Endothelial cell of umbilical vein (primary cell): ENCODE measurements around the gene KLHL21. TPM values are rescaled to one million over a fixed set of nuclear protein-coding genes. Genes with fewer than 3 reads are reported as not detected.

ENCODE experiments used
- BruUV-seq: library from RNA; stranded (reverse); fragments of 400-500 nt; replicated peaks from 2 replicates; lab custom pipeline; 2021; lab: Mats Ljungman, UMichigan
- CTCF ChIA-PET: fragments of 300-600, 350-600 bp; sonication (Branson Sonifier 250); formaldehyde crosslinking; loops from one replicate; lab custom pipeline; 2021; ENCODE audit warnings: antibody characterized with exemption, inconsistent platforms; lab: Charles Lee
- POLR2A ChIA-PET: fragments of 300-600, 350-600 bp; sonication (Branson Sonifier 250); formaldehyde crosslinking; loops from one replicate; lab custom pipeline; 2021; ENCODE audit warnings: antibody characterized with exemption, inconsistent platforms; lab: Charles Lee
- DNase-seq: peaks from one replicate; pipeline ENCODE4 v3.0.0-alpha.2; 2011; ENCODE audit warnings: low read depth, low spot score
- FAIRE-seq: peaks from 2 replicates; lab custom pipeline; 2011; peaks lifted over from hg19 to GRCh38; lab: Jason Lieb, UNC
- H2AFZ ChIP-seq: 2 replicates; pipeline ENCODE4 v1.6.0; 2012; ENCODE audit warnings: low read depth, low read length, control low read depth, inconsistent platforms
- H3K27ac ChIP-seq: 2 replicates; pipeline ENCODE4 v1.5.1; 2011; ENCODE audit warnings: low read depth, mild to moderate bottlenecking, control low read depth, low read length, moderate library complexity; ENCODE audit not compliant: insufficient read depth
- H3K27me3 ChIP-seq, 2 experiments: 2 replicates each; pipeline versions ENCODE4 v1.6.0 to v1.6.1; 2011; ENCODE audit warnings: low read length in 2 of 2, mixed read lengths in 1 of 2; ENCODE audit not compliant: control insufficient read depth in 2 of 2, insufficient read depth in 2 of 2
- H3K36me3 ChIP-seq, 2 experiments: 2 replicates in 1 of 2; 3 replicates in 1 of 2; pipeline ENCODE4 v1.5.1; 2011; ENCODE audit warnings: low read length in 2 of 2, mild to moderate bottlenecking in 1 of 2, moderate library complexity in 1 of 2; ENCODE audit not compliant: control insufficient read depth in 2 of 2, insufficient read depth in 2 of 2; ENCODE audit errors: extremely low read depth in 1 of 2
- H3K4me1 ChIP-seq: 3 replicates; pipeline ENCODE4 v1.5.1; 2011; ENCODE audit warnings: mild to moderate bottlenecking, low read length; ENCODE audit not compliant: control insufficient read depth, insufficient read depth; ENCODE audit errors: extremely low read depth
- H3K4me2 ChIP-seq: 2 replicates; pipeline ENCODE4 v1.6.1; 2011; ENCODE audit warnings: low read length, control low read depth, mixed read lengths; ENCODE audit not compliant: insufficient read depth
- H3K4me3 ChIP-seq, 3 experiments: fragments of 200-600 bp in 1 of 3; sonication (generic), shearing (Covaris generic) in 1 of 3; replicated peaks in 1 of 3; 2 replicates each; pipeline ENCODE4 v1.5.1; 2011 to 2016; ENCODE audit warnings: control low read depth in 3 of 3, low read length in 3 of 3, mild to moderate bottlenecking in 2 of 3, inconsistent platforms in 1 of 3, low read depth in 1 of 3, moderate library complexity in 1 of 3; ENCODE audit not compliant: insufficient read depth in 1 of 3
- H3K79me2 ChIP-seq: 2 replicates; pipeline ENCODE4 v1.6.0; 2012; ENCODE audit warnings: low read length, inconsistent platforms; ENCODE audit not compliant: control insufficient read depth, insufficient read depth
- H3K9ac ChIP-seq: replicated peaks from 2 replicates; pipeline ENCODE3; 2011; ENCODE audit warnings: low read length, control low read depth; ENCODE audit not compliant: insufficient read depth; ENCODE audit errors: extremely low read depth
- H3K9me1 ChIP-seq: replicated peaks from 3 replicates; pipeline ENCODE4 v1.6.0; 2011; ENCODE audit warnings: mild to moderate bottlenecking, low read length; ENCODE audit not compliant: control insufficient read depth, insufficient read depth; ENCODE audit errors: extremely low read depth
- H3K9me3 ChIP-seq: replicated peaks from 2 replicates; pipeline ENCODE4 v1.5.1; 2012; ENCODE audit warnings: low read length, inconsistent platforms; ENCODE audit not compliant: control insufficient read depth, insufficient read depth
- H4K20me1 ChIP-seq: replicated peaks from 2 replicates; pipeline ENCODE3; 2011; ENCODE audit warnings: mild to moderate bottlenecking, low read length; ENCODE audit not compliant: control insufficient read depth, insufficient read depth; ENCODE audit errors: extremely low read depth
- EZH2 ChIP-seq: IDR thresholded peaks from 2 replicates; pipeline ENCODE4 v1.6.1; 2012; ENCODE audit warnings: borderline replicate concordance, low read depth, mild to moderate bottlenecking, moderate library complexity, low read length, inconsistent platforms; ENCODE audit not compliant: severe bottlenecking
- FOS ChIP-seq: IDR thresholded peaks from 2 replicates; pipeline ENCODE4 v1.6.1; 2011; ENCODE audit warnings: mild to moderate bottlenecking, low read length, moderate library complexity, borderline replicate concordance; ENCODE audit not compliant: insufficient read depth
- GATA2 ChIP-seq: IDR thresholded peaks from 2 replicates; pipeline ENCODE4 v1.7.0; 2011; ENCODE audit warnings: low read depth, mild to moderate bottlenecking, moderate library complexity, mixed read lengths, low read length; ENCODE audit not compliant: insufficient read length, insufficient read depth
- JUN ChIP-seq: IDR thresholded peaks from 2 replicates; pipeline ENCODE4 v1.6.1; 2011; ENCODE audit warnings: borderline replicate concordance, low read depth; ENCODE audit not compliant: insufficient read length, insufficient read depth
- MYC ChIP-seq: IDR thresholded peaks from one replicate; pipeline ENCODE4 v1.6.1; 2011; ENCODE audit warnings: mild to moderate bottlenecking, low read depth, low read length
- POLR2A ChIP-seq: IDR thresholded peaks from 2 replicates; pipeline ENCODE4 v1.6.1; 2012; ENCODE audit warnings: low read depth, mild to moderate bottlenecking, control low read depth, low read length
- POLR2AphosphoS5 ChIP-seq: IDR thresholded peaks from 2 replicates; pipeline ENCODE4 v1.6.1; 2012; ENCODE audit warnings: low read depth, mild to moderate bottlenecking, control low read depth, low read length, moderate library complexity; ENCODE audit not compliant: insufficient read depth
- dilution Hi-C: fragments of 300-500 bp; cut with MboI; formaldehyde crosslinking; loops from one replicate; pipeline ENCODE4 v1.15.0; 2019; ENCODE audit warnings: low sequenced_read_pairs; ENCODE audit not compliant: extremely low pct_ligation_motif_present
- intact Hi-C: fragments of 100-400 bp; cut with micrococcal nuclease; formaldehyde crosslinking; loops from one replicate; pipeline ENCODE4 v1.10.0; 2022
- polyA plus RNA-seq, 4 experiments: library from polyadenylated mRNA; depleted of rRNA in 3 of 4; stranded (reverse) in 3 of 4; unstranded in 1 of 4; fragments of >200 nt; gene quantifications; 2 replicates each; pipeline versions ENCODE4 v1.2.1 to v1.2.3, GENCODE V29; 2011 to 2012; ENCODE audit warnings: missing spikeins in 1 of 4
- total RNA-seq: library from RNA; stranded (reverse); gene quantifications from 2 replicates; pipeline ENCODE4 v1.2.3, GENCODE V29; 2021
- TF ChIP-seq, protein P1 (sequence below): IDR thresholded peaks from 2 replicates; pipeline ENCODE4 v1.6.1; 2011; ENCODE audit not compliant: insufficient read depth, insufficient read length
- TF ChIP-seq, protein P2 (sequence below), 2 donors: IDR thresholded peaks; 1 replicate in 1 of 2; 2 replicates in 1 of 2; pipeline ENCODE4 v1.5.1; 2011; ENCODE audit warnings: low read length in 2 of 2, mild to moderate bottlenecking in 2 of 2, moderate library complexity in 2 of 2, control low read depth in 1 of 2, inconsistent platforms in 1 of 2, low read depth in 1 of 2; ENCODE audit not compliant: insufficient read depth in 1 of 2; ENCODE audit errors: extremely low read depth in 1 of 2

Gene KLHL21
- total and polyA plus RNA-seq, 2 donors (not counting 3 experiments of a cell fraction or from before 2014, with no cell fraction given), result 18.0 to 22.4 TPM

DNA sequence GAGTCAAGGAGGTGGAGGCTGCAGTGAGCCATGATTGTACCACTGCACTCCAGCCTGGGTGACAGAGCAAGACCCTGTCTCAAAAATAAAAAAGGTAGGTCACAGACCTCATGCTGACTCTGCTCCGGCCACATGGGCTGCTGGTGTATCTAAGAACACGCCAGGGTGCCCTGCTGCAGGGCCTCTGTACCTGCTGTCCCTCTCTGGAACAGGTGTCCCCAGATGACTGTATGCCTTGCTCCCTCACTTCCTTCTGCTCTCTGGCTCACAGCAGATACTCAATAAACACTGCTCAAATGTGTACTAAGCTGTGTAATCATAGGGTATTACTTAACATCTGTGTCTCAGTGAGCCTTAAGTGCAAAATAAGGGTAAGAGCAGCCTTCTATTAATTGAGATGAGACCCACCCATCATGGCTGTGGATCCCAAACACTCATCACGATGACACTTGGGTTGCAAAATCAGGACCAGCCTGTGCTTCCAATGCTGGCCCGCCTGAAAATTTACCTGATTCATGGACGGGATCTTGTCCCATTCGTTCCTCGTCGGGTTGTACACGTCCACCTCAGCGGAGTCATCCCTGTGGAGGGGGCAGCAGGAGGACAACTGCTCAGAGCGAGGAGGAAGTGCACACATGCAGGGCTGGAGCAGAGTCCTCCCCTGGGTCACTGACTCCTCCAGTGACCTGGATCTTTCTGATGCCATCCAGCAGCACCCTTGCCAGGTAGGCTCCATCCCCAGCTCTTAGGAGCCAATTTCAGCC, 7.5 kb downstream of the KLHL21 start:
- ChIA-PET POLR2A (no interaction called here), CTCF (no interaction called here)
- dilution Hi-C loops, result no loop called here
- no TSS peak for BruUV-seq
- peaks cover 36% of the 10 kb centered on the region for H3K79me2 ChIP-seq
- no peak for TF ChIP-seq POLR2AphosphoS5
- TF ChIP-seq FOS, result no peak
- TF ChIP-seq EZH2, result no peak
- TF ChIP-seq, protein P1, sequence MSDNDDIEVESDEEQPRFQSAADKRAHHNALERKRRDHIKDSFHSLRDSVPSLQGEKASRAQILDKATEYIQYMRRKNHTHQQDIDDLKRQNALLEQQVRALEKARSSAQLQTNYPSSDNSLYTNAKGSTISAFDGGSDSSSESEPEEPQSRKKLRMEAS, result no peak
- TF ChIP-seq, protein P2, sequence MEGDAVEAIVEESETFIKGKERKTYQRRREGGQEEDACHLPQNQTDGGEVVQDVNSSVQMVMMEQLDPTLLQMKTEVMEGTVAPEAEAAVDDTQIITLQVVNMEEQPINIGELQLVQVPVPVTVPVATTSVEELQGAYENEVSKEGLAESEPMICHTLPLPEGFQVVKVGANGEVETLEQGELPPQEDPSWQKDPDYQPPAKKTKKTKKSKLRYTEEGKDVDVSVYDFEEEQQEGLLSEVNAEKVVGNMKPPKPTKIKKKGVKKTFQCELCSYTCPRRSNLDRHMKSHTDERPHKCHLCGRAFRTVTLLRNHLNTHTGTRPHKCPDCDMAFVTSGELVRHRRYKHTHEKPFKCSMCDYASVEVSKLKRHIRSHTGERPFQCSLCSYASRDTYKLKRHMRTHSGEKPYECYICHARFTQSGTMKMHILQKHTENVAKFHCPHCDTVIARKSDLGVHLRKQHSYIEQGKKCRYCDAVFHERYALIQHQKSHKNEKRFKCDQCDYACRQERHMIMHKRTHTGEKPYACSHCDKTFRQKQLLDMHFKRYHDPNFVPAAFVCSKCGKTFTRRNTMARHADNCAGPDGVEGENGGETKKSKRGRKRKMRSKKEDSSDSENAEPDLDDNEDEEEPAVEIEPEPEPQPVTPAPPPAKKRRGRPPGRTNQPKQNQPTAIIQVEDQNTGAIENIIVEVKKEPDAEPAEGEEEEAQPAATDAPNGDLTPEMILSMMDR (IDR thresholded peaks at IDR 0.05; ENCODE audit: extremely low read depth in 1 of 2, insufficient read depth in 1 of 2, low read depth in 1 of 2, low read length in 2 of 2), result no peak
- no peak for TF ChIP-seq POLR2A
- no peak for TF ChIP-seq GATA2
- TF ChIP-seq JUN, result no peak
- TF ChIP-seq MYC, result no peak
- H3K9me3 ChIP-seq, result no peaks in the 10 kb centered on the region
- H3K9ac ChIP-seq, result no peak overlapping the region
- no peaks in the 10 kb centered on the region for H3K27me3 ChIP-seq
- no peak overlapping the region for H3K27ac ChIP-seq
- H4K20me1 ChIP-seq, result no peaks in the 10 kb centered on the region
- peaks cover 6 to 45% of the 10 kb centered on the region in 2 experiments for H3K36me3 ChIP-seq
- H3K4me1 ChIP-seq, result no peaks in the 10 kb centered on the region
- H2AFZ ChIP-seq, result no peak overlapping the region
- no peak overlapping the region for H3K4me3 ChIP-seq
- no peak for DNase-seq
- intact Hi-C loops, result no loop called here
- H3K9me1 ChIP-seq, result no peaks in the 10 kb centered on the region
- no peak overlapping the region for H3K4me2 ChIP-seq
- no peak for FAIRE-seq
